Measurements from ENCODE around the gene FAM193A.
"Not testable (repeated sequence)": the region's sequence is repeated elsewhere in the genome, so short reads cannot be mapped to it uniquely, and the experiment has no call there.

The FAM193A gene

DNA sequence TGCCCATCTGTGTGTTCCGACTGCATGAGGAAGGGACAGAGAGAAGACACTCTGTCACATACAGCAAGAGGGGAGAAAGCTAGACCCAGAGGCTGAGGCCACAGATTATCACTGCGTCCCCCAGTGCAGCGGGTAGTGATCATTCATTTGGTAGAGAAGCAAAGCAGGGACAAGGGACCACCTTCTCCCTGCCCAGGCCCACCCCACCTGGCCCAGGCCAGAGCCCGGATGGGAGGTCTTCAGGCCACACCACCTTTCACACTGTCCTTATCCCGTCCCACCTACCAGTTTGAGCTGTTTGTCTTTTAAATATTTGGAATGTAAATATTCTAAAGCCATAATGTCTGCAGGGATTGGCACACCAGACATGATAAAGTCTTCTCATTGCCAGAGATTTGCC lies 209.1 kb downstream of the FAM193A start:
- DNase-seq (ENCODE audit: low read depth in 2 of 3, low spot score in 2 of 3) = no peak

DNA sequence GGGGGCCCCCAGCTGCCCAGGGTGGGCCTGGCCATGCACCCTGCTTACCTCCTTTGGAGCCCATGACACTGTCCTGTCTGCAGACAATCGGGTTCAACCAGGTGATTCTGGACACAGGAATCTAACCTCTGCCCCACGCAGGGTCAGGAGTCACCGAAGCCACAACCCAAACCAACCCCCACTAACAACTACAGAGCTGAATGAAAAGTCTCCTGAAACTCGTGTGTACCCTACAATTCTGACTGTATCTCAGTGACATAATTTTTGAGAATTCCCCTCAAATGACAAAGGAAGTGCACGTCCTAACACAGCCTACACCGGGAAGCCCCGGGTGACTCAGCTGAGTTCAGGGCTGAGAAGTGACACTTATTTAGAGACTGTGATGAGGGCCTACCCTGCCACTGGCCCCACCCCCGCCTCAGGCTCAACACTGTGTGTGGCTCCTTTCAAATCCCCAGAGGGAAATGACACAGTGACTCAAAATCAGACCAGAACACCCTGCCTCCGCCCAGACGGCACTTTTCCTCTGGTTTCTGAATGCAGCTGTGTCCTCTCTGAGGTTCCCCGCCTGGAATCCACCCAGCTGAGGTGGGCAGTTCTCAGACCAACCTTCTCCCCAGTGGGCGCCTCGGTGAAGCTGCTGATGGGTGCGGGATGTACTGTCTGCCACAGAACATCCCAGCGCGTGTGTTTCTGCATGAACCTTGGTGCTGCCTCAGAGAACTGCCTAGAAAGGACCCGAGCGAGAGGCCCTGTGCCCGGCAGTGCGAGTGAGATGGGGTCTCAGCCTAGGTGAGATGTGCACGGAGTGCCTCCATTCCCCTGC lies 209.7 kb downstream of the FAM193A start:
- DNase-seq (ENCODE audit: low read depth in 2 of 3, low spot score in 2 of 3) = peak; percentile 70 to 88 (median 76)

DNA sequence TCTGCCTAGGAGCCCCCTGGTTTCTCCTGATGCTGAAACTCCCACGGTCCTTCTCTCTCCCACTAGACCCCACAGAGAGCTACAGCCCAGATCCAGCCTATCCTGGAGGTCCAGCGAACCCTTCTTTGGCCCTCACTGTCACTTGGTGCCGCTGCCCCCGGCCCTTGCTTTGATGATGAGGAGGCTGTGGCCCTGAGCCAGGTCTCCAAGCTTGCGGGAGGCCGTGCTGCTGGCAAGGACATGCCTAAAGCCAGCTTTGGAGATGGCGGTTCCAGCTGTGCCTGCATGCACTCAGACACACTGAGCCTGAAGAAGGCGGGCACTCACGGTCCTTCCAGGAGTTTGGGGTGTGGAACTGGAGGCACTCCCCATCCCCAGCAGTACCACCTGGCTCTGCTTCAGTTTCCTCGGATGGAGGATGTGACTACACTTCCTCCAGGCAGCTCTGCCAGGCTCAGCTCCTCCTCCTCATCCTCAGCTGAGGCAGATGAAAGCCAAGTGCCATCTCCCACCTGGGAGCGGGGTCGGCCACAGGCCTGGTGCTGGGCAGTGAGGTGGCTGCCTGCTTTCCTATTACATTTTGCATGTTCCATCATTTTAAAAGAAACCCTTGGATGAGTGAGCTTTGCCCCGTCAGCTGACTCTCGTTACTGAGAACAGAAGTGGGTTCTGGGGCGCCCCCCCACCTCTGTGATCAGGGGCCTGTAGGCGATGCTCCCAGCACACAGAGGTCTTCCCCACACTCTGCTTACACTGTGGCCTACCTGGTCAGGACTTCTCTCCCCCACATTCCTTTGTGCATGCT lies 210.6 kb downstream of the FAM193A start:
- no peak for DNase-seq (ENCODE audit: low read depth in 2 of 3, low spot score in 2 of 3)

DNA sequence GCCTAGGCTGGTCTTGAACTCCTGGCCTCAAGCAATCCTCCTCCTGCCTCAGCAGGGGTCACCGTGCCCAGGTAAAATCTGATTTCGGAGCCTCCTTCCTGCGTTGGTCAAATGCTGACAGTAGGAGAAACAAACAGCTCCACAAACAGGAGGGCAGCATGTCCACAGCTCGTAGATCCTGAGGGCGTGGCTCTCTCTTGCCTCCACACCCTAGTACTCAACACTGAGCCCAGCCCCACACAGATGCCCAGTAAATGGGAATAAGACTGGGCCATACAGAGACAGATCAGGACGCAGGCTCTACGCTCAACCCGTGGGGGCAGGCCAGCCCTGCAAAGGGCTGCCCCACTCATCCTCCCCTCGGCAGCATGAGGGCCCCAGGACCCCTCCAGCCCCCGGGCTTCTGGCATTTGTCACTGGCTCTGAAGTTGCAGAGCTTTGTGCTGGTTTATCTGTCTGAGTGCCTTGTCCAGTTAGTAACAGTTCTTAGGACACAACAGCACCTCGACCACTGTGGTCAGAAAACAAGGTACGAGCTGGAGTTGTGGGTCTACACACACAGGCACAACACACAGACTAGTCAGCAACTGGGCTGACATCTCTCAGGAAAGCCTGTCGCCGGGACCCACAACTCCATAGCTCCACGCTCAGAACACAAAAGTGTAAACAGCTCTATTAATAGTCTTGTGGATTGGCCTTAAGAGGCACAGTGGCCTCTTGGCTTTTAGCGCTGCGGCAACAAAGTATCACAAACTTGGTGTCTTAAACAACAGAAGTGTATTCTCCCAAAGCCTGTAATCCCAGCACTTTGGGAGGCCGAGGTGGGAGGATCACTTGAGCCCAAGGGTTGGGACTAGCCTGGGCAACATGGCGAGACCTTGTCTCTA lies 214.5 kb downstream of the FAM193A start:
- no peak for DNase-seq (ENCODE audit: low read depth in 2 of 3, low spot score in 2 of 3)

DNA sequence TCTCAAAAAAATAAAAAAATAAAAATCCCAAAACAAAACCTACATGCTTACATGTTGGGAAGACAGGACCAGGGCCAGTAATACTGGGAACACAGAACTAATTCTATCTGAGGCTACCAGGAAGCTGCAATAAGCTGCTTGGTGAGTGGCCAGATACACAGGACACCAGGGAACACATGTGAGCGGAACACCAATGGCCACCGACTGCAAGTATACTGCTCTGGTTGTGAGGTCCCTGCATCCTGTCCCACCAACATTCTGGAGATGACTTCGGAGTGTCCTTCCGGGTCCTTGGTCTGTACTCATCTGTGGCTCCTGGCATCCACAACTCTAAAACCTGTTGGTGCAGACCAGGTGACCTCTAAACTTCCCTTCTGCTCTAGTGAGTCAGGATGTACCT lies 217.0 kb downstream of the FAM193A start:
- no peak for DNase-seq (ENCODE audit: low read depth in 2 of 3, low spot score in 2 of 3)

DNA sequence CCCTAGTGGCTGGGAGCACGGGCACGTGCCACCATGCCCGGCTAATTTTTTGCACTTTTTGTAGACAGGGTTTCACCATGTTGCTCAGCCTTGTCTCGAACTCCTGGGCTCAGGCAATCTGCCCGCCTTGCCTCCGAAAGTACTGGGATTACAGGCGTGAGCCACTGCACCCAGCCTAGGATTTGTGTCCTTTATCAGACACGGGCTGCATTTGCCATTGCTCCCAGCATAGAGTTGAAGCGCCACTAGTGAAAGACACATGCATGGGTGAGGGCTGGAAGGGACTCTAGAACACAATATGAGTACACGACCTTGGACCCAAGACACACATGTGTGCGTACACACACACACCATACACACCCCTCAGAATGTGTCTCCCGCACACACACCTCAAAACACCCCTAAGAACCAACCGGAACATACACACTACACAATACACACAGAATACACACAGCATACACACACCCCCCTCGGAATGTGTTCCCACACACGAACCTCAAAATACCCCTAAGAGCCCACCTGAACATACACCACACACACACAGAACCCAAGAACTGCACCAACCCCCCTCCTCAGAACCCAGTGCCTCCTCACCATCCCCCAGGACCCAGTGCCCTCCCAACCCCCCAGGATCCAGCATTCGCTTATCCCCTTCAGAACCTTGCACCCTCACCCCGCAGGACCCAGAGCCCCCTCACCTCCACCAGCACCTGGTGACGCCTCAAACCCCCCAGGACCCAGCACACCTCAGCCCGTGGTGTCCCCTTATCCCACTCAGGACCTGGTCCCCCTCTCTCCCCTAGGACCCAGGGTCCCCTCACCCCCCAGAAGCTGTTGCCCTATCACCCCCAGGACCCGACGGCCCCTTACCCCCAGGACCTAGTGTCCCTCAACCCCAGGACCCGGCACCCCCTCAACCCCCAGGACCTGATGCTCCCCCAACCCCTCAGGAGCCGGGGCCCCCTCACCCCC lies 218.7 kb downstream of the FAM193A start:
- DNase-seq (ENCODE audit: low read depth in 2 of 3, low spot score in 2 of 3) = no peak

DNA sequence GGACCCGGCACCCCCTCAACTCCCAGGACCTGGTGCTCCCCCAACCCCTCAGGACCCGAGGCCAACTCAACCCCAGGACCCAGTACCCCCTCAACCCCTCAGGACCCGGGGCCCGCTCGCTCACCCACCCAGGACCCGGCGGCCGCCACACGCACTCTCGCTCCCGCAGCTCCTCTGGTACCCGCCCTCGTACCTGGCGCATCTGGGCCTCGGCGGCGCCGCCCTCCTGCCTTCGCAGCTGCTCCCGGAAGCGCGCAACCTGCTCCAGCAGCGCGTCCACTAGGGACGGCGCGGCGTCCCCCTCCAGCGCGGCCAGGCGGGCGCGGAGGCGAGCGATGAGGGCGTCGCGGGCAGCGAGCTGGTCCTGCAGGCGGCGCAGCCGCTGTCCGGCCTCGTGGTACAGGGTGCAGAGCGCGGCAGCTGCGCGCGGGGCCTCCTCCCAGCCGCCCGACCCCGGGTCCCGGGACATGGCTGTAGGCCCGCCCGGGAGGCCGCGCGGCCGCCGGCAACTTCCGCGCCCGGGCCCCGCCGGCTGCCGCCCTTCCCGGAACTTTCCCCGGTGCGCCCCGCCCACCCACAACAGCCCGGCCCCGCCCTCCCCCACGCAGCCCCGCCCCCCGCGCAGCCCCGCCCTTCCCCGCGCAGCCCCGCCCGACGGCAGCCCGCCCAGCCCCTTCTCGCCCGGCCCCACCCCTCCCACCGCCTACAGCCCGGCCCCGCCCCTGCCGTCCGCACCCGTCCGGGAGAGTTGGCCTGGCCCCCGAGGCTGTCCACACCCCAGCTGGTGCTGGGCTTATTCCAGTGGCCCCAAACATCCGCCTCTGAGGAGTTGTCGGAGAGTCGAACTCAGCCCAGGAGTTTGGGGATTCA lies 219.6 kb downstream of the FAM193A start, which contains the start of gene TNIP2:
TNIP2 (minus strand) TSS at position 516 of the 870 bp plus-strand sequence; CDS start at position 469, 47 bp downstream.
- DNase-seq (ENCODE audit: low read depth in 2 of 3, low spot score in 2 of 3) = peak; percentile 64 to 67 (median 65)

DNA sequence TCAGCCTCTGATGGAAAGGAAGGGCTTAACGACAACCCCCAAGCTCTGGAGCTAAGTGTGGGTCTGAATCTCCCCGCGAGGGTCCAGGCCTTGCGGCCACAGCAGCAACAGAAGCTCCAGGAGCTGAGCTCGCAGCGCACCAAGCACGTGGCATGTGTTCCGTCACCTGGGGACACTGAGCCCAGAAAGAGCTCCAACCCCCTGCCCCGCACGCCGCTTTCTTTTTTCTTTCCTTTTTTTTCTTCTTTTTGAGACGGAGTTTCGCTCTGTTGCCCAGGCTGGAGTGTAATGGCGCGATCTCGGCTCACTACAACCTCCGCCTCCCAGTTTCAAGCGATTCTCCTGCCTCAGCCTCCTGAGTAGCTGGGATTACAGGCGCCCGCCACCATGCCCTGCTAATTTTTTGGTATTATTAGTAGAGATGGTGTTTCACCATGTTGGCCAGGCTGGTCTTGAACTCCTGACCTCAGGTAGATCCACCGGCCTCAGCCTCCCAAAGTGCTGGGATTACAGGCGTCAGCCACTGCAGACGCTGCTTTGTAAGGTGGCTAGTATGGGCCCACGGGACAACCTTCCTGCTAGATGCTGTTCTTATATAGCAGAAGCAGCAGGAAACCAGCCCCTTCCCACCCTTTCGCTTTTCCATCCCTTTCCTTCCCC lies 220.4 kb downstream of the FAM193A start:
- DNase-seq (ENCODE audit: low read depth in 2 of 3, low spot score in 2 of 3) = no peak

DNA sequence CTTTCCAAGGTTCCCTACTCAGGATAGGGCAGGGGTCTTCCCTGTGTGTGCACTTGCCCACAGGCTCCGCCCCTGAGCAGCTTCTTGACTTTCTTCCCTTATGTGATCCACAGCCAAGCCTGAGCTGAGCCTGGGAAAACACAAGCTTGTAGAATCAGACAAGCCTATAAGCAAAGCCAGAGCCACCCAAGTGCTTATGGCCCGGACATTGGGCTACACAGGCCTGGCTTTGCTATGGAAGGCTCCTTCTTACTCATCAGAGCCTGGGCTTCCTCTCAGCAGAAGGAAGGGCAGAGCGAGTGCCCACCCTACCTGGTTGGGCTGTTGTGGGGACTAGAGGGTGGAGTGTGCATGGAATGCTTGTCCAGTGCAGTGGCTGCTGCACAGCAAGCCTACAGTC lies 221.0 kb downstream of the FAM193A start:
- no peak for DNase-seq (ENCODE audit: low read depth in 2 of 3, low spot score in 2 of 3)

DNA sequence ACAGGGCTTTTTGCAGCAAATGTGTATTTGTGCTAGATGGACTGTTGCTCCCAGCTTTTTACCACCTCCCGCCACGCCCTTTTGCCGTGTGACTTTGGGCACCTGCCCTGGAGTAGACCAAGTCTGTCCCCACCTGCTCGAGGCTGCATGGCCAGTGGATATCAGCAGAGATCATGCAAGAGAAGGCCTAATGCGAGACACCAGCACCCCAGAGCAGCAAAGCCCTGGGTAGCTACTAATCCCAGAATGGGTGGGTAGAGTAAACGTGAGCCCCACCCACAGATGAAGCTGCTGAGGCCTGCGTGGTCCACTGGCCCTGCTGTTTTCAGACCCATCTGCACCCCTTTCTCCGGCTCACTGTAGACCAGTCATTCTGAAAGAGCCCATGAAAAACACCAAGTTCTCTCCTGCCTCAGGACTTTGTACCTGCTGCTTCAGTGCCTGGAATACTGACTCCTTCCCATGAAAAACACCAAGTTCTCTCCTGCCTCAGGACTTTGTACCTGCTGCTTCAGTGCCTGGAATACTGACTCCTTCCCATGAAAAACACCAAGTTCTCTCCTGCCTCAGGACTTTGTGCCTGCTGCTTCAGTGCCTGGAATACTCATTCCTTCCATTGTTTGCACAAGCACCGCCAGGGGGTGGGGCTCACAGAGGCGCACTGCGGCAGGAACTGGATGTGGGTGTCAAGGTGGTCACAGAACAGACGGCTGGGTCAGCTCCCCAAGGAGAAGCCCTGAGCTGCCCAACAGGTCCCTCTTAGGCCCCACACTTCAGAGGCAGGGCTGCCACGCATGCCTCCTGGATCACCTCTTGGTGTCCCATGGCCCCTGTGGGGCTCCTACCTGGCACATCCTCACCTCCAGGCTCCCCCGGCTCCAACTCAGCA lies 224.8 kb downstream of the FAM193A start:
- no peak for DNase-seq (ENCODE audit: low read depth in 2 of 3, low spot score in 2 of 3)

DNA sequence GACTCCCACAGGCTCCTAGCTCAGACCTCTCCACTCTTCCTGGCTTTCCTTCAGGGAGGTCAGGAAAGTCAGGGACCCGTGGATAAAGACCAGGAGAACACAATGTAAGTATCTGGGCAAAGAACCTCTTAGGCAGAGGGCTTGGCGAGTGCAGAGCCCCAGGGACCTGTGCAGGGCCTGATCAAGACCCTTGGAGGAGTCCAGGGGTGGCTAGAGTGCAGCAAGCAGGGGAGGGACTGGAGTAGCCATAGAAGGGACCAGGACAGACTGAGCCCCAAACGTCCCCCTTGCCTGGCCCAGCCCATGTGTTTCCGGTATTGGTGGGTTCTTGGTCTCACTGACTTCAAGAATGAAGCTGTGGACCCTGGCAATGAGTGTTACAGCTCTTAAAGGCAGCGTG lies 225.6 kb downstream of the FAM193A start:
- no peak for DNase-seq (ENCODE audit: low read depth in 2 of 3, low spot score in 2 of 3)

DNA sequence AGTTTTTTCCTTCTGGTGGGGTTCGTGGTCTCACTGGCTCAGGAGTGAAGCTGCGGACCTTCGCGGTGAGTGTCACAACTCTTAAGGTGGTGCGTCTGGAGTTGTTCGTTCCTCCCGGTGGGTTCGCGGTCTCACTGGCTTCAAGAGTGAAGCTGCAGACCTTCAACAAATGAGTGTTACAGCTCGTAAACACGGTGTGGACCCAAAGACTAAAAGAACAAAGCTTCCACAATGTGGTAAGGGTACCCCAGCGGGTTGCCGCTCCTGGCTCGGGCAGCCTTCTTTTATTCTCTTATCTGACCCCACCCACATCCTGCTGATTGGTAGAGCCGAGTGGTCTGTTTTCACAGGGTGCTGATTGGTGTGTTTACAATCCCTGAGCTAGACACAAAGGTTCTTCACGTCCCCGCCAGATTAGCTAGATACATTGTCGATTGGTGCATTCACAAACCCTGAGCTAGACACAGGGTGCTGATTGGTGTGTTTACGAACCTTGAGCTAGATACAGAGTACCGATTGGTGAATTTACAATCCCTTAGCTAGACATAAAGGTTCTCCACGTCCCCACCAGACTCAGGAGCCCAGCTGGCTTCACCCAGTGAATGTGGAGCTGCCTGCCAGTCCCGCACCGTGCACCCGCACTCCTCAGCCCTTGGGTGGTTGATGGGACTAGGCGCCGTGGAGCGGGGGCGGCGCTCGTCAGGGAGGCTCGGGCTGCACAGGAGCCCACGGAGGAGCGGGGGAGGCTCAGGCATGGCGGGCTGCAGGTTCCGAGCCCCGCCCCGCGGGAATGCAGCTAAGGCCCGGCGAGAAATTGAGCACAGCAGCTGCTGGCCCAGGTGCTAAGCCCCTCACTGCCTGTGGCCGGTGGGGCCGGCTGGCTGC lies 226.3 kb downstream of the FAM193A start:
- not testable (repeated sequence) for DNase-seq (ENCODE audit: low read depth in 2 of 3, low spot score in 2 of 3)

DNA sequence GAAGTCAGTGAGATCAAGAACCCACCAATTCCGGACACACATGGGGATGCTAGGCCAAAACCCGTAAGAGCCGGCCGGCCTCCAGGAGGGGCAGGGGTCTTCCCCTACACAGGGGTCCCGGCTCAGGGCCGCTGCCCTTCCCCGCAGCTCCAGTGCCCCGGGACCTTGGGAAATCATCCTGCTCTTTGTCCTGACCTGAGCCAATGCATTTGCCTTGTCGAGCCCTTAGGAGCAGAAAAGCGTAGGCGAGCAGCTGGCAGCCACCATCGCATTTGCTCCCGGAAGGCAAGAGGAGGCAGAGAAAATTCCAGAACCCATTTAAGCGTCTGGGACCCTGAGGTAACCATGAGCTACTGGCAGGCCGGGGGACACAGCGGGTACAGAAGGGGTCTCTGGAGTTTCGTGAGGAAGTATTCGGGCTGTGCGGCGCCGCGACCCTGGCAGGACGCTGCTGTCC lies 227.1 kb downstream of the FAM193A start:
- no peak for DNase-seq (ENCODE audit: low read depth in 2 of 3, low spot score in 2 of 3)

DNA sequence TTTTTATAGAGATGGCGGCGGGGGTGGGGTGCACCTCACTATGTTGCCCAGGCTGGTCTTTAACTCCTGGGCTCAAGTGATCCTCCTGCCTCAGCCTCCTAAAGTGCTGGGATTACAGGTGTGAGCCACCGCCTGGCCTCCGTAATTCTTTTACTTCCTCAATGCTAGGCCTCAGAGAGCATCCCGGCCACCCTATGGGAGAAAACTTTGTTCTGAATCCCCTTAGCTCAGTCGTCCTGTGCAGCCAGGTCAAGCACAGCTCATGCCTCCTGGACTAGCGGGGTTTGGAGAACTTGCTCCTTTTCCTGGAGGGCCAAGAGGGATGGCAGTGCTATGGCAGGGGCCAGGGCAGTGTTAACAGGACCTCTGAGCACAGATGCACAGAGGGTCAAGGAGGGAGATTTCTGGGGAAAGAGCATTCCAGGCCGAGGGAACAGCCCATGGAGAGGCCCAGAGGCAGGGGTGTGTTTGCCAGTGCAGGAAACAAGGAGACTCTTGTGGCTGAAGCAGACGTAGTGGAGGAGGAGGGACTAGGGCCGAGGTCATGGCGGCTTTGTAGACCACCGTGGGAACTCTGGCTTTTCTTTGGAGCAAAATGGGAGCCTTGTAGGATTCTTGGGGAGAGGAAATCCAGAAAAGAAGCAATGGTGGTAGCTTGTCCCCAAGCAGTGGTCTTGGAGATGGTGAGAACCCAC lies 229.5 kb downstream of the FAM193A start:
- DNase-seq (ENCODE audit: low read depth in 2 of 3, low spot score in 2 of 3) = no peak

DNA sequence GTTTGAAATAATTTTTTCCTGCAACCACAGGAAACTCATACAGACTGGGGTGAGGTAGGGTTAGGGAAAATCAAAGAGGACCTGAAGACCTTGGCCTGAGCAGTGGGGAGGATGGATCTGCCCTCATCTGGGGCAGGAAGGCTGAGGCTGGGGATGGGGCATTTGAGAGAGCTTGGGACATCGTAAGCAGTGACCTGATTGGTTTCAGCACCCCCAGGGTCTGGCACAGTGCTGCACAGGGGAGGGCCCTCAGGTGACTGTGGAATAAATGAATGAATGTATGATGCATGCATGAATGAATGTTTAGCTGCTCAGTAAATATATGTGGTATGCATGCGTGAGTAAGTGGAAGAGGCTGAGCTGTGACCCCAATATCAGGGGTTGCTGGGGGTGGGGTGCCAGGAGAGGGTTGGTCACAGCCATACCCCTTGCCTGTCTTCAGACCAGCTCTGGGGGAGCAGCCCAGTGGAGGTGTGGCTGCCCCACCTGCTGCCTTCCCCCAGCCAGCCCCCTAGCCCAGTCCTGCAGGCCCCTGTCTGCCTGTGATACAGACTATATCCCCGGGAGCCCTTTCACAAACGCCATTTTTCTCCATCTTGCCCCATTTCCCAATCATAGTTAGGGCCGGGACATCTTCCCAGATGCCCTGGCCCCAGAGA lies 230.7 kb downstream of the FAM193A start:
- no peak for DNase-seq (ENCODE audit: low read depth in 2 of 3, low spot score in 2 of 3)
